GM19328 (cell line): Measurements from ENCODE around the gene TCP11.

ENCODE experiments used
- ATAC-seq: cut with Tn5 transposase; IDR thresholded peaks from one replicate; pipeline ENCODE4 v1.9.1; 2021; ENCODE audit warnings: mild to moderate bottlenecking, moderate library complexity; ENCODE audit not compliant: unreplicated experiment

The TCP11 gene

DNA sequence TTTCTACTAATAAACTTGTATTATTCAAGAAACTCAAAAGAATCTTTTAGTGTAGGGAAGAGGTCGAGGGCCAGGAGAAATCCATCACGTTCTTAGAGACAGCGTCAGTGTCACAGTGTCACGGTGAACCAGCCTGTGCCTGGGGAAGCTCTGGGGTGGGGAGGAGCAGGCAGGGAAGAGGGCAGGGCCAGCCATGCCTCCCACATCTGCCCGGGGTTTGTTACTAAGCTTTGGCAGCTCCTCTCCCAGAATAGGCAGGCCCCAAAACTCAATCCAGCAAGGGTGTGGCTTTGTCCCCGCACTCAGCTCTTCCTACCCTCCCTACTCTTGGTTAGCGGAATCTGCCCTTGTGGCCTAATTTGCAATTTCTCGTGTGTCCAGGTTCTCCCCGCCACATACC is 72.9 kb downstream of the TCP11 start:
- no peak for ATAC-seq
